MM.1S (cell line): ENCODE results near the gene KDM2A.
"Not testable (repeated sequence)": the region's sequence is repeated elsewhere in the genome, so short reads cannot be mapped to it uniquely, and the experiment has no call there.

Source experiments
- DNase-seq: peaks from one replicate; pipeline ENCODE4 v3.0.0-alpha.2; 2015
- H2AFZ ChIP-seq: fragments of 300-600 bp; sonication (generic); 2 replicates; pipeline ENCODE4 v1.6.0; 2016; ENCODE audit warnings: antibody characterized with exemption, low read length
- H3F3A ChIP-seq: fragments of 300-600 bp; sonication (generic); 2 replicates; pipeline ENCODE4 v1.6.1; 2016; ENCODE audit warnings: mild to moderate bottlenecking, antibody characterized with exemption, low read length, moderate library complexity, mixed read lengths; ENCODE audit not compliant: insufficient read depth
- H3K27ac ChIP-seq: fragments of 300-600 bp; sonication (generic); 2 replicates; pipeline ENCODE4 v1.5.1; 2016; ENCODE audit warnings: mild to moderate bottlenecking, low read length
- H3K27me3 ChIP-seq: fragments of 300-600 bp; sonication (generic); replicated peaks from 2 replicates; pipeline ENCODE4 v1.6.0; 2016; ENCODE audit warnings: low read length; ENCODE audit not compliant: insufficient read depth
- H3K36me3 ChIP-seq: fragments of 300-600 bp; sonication (generic); replicated peaks from 2 replicates; pipeline ENCODE4 v1.6.1; 2016; ENCODE audit warnings: mild to moderate bottlenecking, low read length, mixed read lengths; ENCODE audit not compliant: insufficient read depth
- H3K4me1 ChIP-seq: fragments of 300-600 bp; sonication (generic); 2 replicates; pipeline ENCODE4 v1.6.1; 2016; ENCODE audit warnings: low read length, mixed read lengths
- H3K4me2 ChIP-seq: fragments of 300-600 bp; sonication (generic); 2 replicates; pipeline ENCODE4 v1.6.0; 2016; ENCODE audit warnings: low read depth, low read length
- H3K4me3 ChIP-seq: fragments of 300-600 bp; sonication (generic); 2 replicates; pipeline ENCODE4 v1.5.1; 2016; ENCODE audit warnings: low read length, mixed read lengths
- H3K79me2 ChIP-seq: fragments of 300-600 bp; sonication (generic); 2 replicates; pipeline ENCODE4 v1.6.1; 2016; ENCODE audit warnings: mixed run types, low read length, mixed read lengths
- H3K9ac ChIP-seq: fragments of 300-600 bp; sonication (generic); 2 replicates; pipeline ENCODE4 v1.6.1; 2016; ENCODE audit warnings: low read length, mixed read lengths
- H3K9me2 ChIP-seq: fragments of 300-600 bp; sonication (generic); replicated peaks from 2 replicates; pipeline ENCODE4 v1.6.1; 2016; ENCODE audit warnings: mild to moderate bottlenecking, low read length, mixed read lengths; ENCODE audit not compliant: insufficient read depth
- H3K9me3 ChIP-seq: fragments of 300-600 bp; sonication (generic); replicated peaks from 2 replicates; pipeline ENCODE4 v1.6.1; 2016; ENCODE audit warnings: mild to moderate bottlenecking, low read length, mixed read lengths; ENCODE audit not compliant: insufficient read depth
- H4K20me1 ChIP-seq: fragments of 300-600 bp; sonication (generic); 2 replicates; pipeline ENCODE4 v1.6.1; 2016; ENCODE audit warnings: mild to moderate bottlenecking, low read length, moderate library complexity, mixed read lengths; ENCODE audit not compliant: insufficient read depth
- EZH2 ChIP-seq: fragments of 300-600 bp; sonication (generic); optimal IDR thresholded peaks from 2 replicates; pipeline ENCODE3; 2017; ENCODE audit warnings: low read depth, mild to moderate bottlenecking, antibody characterized with exemption, low read length, mixed read lengths
- EZH2phosphoT487 ChIP-seq: fragments of 300-600 bp; sonication (generic); IDR thresholded peaks from 2 replicates; pipeline ENCODE4 v1.6.1; 2018; ENCODE audit warnings: antibody characterized with exemption, low read length
- TF ChIP-seq, protein P1 (sequence below): fragments of 300-600 bp; sonication (generic); IDR thresholded peaks from 2 replicates; pipeline ENCODE4 v1.5.1; 2016; ENCODE audit warnings: antibody characterized with exemption, low read length, mixed read lengths

Gene KDM2A

DNA sequence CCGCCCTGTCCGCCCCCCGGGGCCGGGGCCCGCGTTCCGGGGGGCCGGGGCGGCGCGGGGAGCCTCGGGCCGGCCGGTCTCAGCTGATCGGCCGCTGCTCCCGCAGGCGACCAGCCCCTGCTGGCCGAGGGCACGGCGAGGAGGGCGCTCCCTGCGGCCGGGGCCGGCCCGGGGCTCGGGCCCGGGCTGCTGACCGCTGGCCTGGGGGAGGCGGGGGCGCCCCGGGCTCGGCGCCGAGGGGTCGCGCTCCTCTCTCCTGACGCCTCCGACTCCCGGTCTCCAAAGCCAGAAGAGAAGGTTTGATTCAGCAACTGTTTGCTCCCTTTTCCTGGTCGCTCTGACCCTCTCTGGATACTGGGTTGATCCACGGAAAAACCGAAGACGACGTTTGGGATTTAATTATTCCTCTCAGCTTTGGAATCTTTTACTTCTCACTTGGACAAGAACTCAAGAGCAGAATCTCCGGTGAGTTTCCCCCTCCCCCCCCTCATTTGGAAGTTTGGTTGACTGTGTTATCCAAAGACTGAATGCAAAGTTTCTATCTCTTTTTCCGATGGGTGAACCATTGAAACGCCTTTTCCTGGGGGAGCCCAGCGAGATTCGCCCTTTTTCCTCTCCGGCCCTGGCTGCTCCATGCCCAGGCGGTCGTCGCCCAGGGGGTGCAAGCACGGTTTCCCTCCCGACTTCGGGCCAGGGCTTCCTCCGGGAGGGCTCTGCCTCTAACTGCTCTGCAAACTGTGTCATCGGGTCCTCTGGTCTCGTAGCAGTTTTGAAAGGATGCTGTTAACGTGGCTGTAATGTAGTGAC, 725 bp downstream of the KDM2A start:
- TF ChIP-seq EZH2phosphoT487: no peak
- TF ChIP-seq EZH2: no peak
- TF ChIP-seq, protein P1, sequence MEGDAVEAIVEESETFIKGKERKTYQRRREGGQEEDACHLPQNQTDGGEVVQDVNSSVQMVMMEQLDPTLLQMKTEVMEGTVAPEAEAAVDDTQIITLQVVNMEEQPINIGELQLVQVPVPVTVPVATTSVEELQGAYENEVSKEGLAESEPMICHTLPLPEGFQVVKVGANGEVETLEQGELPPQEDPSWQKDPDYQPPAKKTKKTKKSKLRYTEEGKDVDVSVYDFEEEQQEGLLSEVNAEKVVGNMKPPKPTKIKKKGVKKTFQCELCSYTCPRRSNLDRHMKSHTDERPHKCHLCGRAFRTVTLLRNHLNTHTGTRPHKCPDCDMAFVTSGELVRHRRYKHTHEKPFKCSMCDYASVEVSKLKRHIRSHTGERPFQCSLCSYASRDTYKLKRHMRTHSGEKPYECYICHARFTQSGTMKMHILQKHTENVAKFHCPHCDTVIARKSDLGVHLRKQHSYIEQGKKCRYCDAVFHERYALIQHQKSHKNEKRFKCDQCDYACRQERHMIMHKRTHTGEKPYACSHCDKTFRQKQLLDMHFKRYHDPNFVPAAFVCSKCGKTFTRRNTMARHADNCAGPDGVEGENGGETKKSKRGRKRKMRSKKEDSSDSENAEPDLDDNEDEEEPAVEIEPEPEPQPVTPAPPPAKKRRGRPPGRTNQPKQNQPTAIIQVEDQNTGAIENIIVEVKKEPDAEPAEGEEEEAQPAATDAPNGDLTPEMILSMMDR: no peak
- H3K4me3 ChIP-seq: peak overlapping the region; percentile 97
- H3K9me3 ChIP-seq: no peaks in the 10 kb centered on the region
- H3K79me2 ChIP-seq: peaks cover 54% of the 10 kb centered on the region
- no peaks in the 10 kb centered on the region for H3K36me3 ChIP-seq
- peaks cover 13% of the 10 kb centered on the region for H3K4me1 ChIP-seq
- no peaks in the 10 kb centered on the region for H3K27me3 ChIP-seq
- DNase-seq: peak; percentile 29
- 0 out of 2 replicates have a peak, but pooled peaks cover 4% of the 10 kb centered on the region for H4K20me1 ChIP-seq
- no peaks in the 10 kb centered on the region for H3K9me2 ChIP-seq
- H3K9ac ChIP-seq: peak overlapping the region; percentile 91
- peak overlapping the region; percentile 71 for H3K27ac ChIP-seq
- peaks cover 34% of the 10 kb centered on the region for H3F3A ChIP-seq
- H3K4me2 ChIP-seq: peak overlapping the region; percentile 64
- 0 out of 2 replicates have a peak overlapping the region, but pooled peaks have one; percentile 40 for H2AFZ ChIP-seq

GRCh38 chr11:67120456-67120855, 1.4 kb downstream of the KDM2A start:
- Histone ChIP-seq H4K20me1 (0 out of 2 replicates have a peak, but pooled peaks cover 4% of the 10 kb centered on the region), H3K27me3 (no peaks in the 10 kb centered on the region), H3K9ac (peak overlapping the region; percentile 81), H3F3A (peaks cover 34% of the 10 kb centered on the region), H3K36me3 (no peaks in the 10 kb centered on the region), H3K79me2 (peaks cover 60% of the 10 kb centered on the region), H3K4me1 (peaks cover 13% of the 10 kb centered on the region), H3K9me2 (no peaks in the 10 kb centered on the region), H2AFZ (no peak overlapping the region), H3K4me2 (peak overlapping the region; percentile 64), H3K4me3 (peak overlapping the region; percentile 97), H3K9me3 (no peaks in the 10 kb centered on the region), H3K27ac (peak overlapping the region; percentile 69)
- no peak for DNase-seq
- TF ChIP-seq, protein P1: no peak
- TF ChIP-seq EZH2phosphoT487 (no peak), EZH2 (no peak)

- Histone ChIP-seq H3F3A (peaks cover 34% of the 10 kb centered on the region), H3K4me3 (peak overlapping the region; percentile 97), H3K36me3 (no peaks in the 10 kb centered on the region), H3K4me1 (peaks cover 13% of the 10 kb centered on the region), H3K27me3 (no peaks in the 10 kb centered on the region), H3K27ac (peak overlapping the region; percentile 69; the same call in 1 of the 2 replicates), H3K79me2 (peaks cover 67% of the 10 kb centered on the region), H3K9me3 (no peaks in the 10 kb centered on the region), H2AFZ (no peak overlapping the region), H3K9ac (peak overlapping the region; percentile 81), H3K4me2 (peak overlapping the region; percentile 64), H4K20me1 (0 out of 2 replicates have a peak, but pooled peaks cover 4% of the 10 kb centered on the region), H3K9me2 (no peaks in the 10 kb centered on the region)
- TF ChIP-seq, protein P1: no peak
- TF ChIP-seq EZH2phosphoT487 (no peak), EZH2 (no peak)
- peak; percentile 65 for DNase-seq
These were observed 2.0 kb downstream of the KDM2A start for GRCh38 chr11:67120881-67121710.

GRCh38 chr11:67123801-67124200, 4.7 kb downstream of the KDM2A start:
- not testable (repeated sequence) for H3K9me3 ChIP-seq, H4K20me1 ChIP-seq, H2AFZ ChIP-seq, H3K27ac ChIP-seq, H3K4me3 ChIP-seq, H3K36me3 ChIP-seq, H3K9me2 ChIP-seq, H3K4me2 ChIP-seq, H3K9ac ChIP-seq, DNase-seq, H3K27me3 ChIP-seq
- Histone ChIP-seq H3F3A (peaks cover 25% of the 10 kb centered on the region), H3K79me2 (peaks cover 93% of the 10 kb centered on the region), H3K4me1 (peaks cover 11% of the 10 kb centered on the region; the same call in 1 of the 2 replicates)

- Histone ChIP-seq H3K4me1 (peaks cover 19% of the 10 kb centered on the region), H3F3A (peaks cover 14% of the 10 kb centered on the region), H3K79me2 (peaks cover 94% of the 10 kb centered on the region)
- H3K27me3 ChIP-seq, H3K9ac ChIP-seq, H3K9me2 ChIP-seq, H2AFZ ChIP-seq, H3K9me3 ChIP-seq, H3K4me3 ChIP-seq, H4K20me1 ChIP-seq, H3K27ac ChIP-seq, H3K36me3 ChIP-seq, DNase-seq, H3K4me2 ChIP-seq: not testable (repeated sequence)
These were observed 7.2 kb downstream of the KDM2A start for GRCh38 chr11:67126243-67126642.
